Measurements from ENCODE around the gene MATCAP1. TPM values are rescaled to one million over a fixed set of nuclear protein-coding genes. Genes with fewer than 3 reads are reported as not detected.

The MATCAP1 gene
- total and polyA plus RNA-seq, 8 donors, result 4.8 to 55.6 (median 14.7) TPM

DNA sequence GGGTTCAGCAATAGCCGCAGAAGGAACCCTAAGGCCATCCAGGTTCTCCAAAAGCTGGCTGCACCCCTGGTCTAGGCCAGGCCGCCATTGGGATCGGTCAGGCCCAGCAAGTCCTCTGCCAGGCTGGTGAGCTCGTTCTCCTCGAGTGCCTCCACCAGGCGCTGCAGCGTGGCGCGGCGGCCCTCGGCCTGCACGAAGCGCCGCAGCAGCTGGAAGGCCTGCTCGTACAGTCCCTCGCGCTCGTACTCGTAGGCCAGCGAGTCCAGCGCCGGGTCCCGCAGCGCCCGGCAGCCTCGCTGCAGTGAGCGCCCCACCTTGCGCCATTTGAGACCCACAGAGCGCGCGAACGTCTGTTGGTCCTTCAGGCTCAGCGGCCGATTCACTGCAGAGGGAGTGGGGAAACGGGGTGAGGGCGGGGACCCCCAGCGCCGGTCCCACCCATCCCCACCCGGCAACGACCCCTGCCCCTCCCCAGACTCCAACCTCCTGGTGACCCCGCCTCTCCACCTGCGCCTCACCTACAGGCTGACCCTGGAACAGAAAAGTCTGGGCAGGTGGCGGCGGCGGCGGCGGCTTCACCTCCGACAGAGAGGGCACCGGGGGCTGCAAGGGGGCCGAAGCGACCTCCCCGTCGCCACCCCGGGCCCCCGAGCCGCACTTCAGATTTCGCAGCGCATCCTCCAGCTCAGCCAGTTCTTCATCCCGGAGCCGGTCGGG is 29.0 kb downstream of the MATCAP1 start:
- Histone ChIP-seq H3K9me3 (no peaks in the 10 kb centered on the region), H3K27ac (no peak overlapping the region), H3K36me3 (no peaks in the 10 kb centered on the region), H3K4me1 (peaks cover 0 to 12% (median 3%) of the 10 kb centered on the region in 3 donors), H3K27me3 (no peaks in the 10 kb centered on the region), H3K4me3 (peak overlapping the region in 2 of 4 donors; percentile 14 to 25)
- TF ChIP-seq, protein P1, sequence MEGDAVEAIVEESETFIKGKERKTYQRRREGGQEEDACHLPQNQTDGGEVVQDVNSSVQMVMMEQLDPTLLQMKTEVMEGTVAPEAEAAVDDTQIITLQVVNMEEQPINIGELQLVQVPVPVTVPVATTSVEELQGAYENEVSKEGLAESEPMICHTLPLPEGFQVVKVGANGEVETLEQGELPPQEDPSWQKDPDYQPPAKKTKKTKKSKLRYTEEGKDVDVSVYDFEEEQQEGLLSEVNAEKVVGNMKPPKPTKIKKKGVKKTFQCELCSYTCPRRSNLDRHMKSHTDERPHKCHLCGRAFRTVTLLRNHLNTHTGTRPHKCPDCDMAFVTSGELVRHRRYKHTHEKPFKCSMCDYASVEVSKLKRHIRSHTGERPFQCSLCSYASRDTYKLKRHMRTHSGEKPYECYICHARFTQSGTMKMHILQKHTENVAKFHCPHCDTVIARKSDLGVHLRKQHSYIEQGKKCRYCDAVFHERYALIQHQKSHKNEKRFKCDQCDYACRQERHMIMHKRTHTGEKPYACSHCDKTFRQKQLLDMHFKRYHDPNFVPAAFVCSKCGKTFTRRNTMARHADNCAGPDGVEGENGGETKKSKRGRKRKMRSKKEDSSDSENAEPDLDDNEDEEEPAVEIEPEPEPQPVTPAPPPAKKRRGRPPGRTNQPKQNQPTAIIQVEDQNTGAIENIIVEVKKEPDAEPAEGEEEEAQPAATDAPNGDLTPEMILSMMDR (IDR thresholded peaks at IDR 0.05), result no peak
- intact Hi-C loops (cut with DNase I), result loop anchor here in 2 of 3 donors (5.0 to 10.0 kb wide), 3 partner anchors 137 to 180 kb away; no protein-coding TSS in a partner anchor
- no peak for FAIRE-seq
- 38 to 42% methylated on average over 61 of the region's 61 CpGs for WGBS, 2 donors
- ATAC-seq, result no peak
- DNase-seq, result no peak

DNA sequence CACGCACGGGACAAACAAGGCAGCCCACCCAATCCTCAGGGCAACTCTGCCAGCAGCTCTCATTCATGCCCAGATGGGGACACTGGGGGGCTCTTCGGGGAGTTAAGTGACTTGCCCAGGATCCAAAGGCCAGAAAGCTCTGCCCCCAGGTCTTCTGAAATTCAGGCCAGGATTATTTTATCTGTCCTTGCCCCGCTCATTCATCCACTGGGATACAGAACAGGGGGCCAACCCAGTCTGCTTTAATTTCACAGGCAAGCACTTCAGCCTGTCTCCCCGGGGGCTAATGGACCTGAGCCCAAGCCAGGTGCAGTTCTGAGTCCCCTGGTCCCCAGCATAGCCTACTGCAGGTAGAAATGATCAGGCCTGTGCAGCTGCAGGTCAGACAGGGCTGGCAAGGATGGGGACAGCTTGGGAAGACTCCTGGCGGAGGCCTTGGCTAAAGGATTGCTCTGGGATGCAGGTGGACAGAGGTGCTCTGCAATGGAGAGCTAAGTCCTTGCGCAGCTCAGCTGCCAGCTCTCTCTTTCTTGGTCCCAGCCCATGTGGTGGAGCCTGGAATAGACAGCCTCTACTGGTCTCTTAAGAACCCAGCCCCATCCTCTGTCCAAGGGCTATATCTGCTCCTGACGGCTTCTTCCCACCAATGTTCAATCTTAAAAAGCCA is 32.2 kb downstream of the MATCAP1 start:
- peak overlapping the region in 2 of 4 donors; percentile 53 to 61 for H3K4me3 ChIP-seq
- TF ChIP-seq, protein P1 (IDR thresholded peaks at IDR 0.05), result no peak
- no peaks in the 10 kb centered on the region for H3K36me3 ChIP-seq
- no peaks in the 10 kb centered on the region for H3K27me3 ChIP-seq
- H3K27ac ChIP-seq, result peak overlapping the region in 1 of 4 donors; percentile 38
- H3K9me3 ChIP-seq, result no peaks in the 10 kb centered on the region
- DNase-seq (no peak), ATAC-seq (no peak), FAIRE-seq (no peak)
- intact Hi-C loops (cut with DNase I), result loop anchor here in 2 of 3 donors (5.0 to 10.0 kb wide), 2 partner anchors 174 to 177 kb away; no protein-coding TSS in a partner anchor
- WGBS, 2 donors, result 38 to 50% methylated on average over 8 of the region's 8 CpGs
- H3K4me1 ChIP-seq, result peaks cover 0 to 3% (median 0%) of the 10 kb centered on the region in 3 donors

DNA sequence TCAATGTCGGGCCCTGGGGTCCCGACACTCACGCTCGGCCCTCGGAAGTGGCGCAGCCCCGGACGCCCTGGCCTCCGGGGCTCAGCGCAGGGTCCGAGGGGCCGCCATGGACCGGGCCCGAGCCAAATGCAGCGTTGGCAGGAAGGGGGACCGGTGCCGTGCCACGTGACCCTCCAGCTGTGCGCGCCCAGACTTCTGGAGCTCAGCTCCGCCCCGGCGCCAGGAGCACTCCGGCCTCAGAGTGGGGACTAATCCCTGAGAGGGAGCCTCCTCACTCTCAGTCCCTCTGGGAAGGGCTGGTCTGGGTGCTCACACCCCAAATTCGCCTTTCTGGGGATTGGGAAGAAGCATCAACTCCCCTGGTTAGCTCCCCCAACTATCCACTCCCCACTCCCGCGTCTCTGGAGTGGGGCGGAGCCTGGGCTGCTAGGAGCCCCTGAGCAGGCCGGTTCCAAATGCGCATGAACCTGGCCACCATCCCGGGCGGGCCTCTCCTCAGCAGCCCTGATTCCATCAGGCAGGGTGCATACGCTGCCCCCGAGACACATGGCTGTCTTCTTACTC is 32.8 kb downstream of the MATCAP1 start, which contains the start of gene B3GNT9:
Gene B3GNT9, minus strand, starts transcription at position 166 of the 564 bp plus-strand sequence. CDS start 513 bp downstream, outside the sequence.
- WGBS, 2 donors, result 1% methylated on average over 34 of the region's 34 CpGs
- H3K9me3 ChIP-seq, result no peaks in the 10 kb centered on the region
- ATAC-seq, result peak; percentile 60 to 76 (median 72)
- DNase-seq, result peak in 5 of 6 donors; percentile 58 to 87 (median 72)
- intact Hi-C loops (cut with DNase I), result loop anchor here in 2 of 3 donors (5.0 to 10.0 kb wide), 2 partner anchors 174 to 176 kb away; no protein-coding TSS in a partner anchor
- H3K27me3 ChIP-seq, result no peaks in the 10 kb centered on the region
- TF ChIP-seq, protein P1 (IDR thresholded peaks at IDR 0.05), result no peak
- H3K27ac ChIP-seq, result peak within 1 kb of the TSS; percentile 2 to 48 (median 40)
- FAIRE-seq, result no peak
- H3K4me3 ChIP-seq, result peak within 1 kb of the TSS; percentile 37 to 61 (median 55)
- no peaks in the 10 kb centered on the region for H3K36me3 ChIP-seq
- peaks cover 0 to 3% (median 0%) of the 10 kb centered on the region in 3 donors for H3K4me1 ChIP-seq

DNA sequence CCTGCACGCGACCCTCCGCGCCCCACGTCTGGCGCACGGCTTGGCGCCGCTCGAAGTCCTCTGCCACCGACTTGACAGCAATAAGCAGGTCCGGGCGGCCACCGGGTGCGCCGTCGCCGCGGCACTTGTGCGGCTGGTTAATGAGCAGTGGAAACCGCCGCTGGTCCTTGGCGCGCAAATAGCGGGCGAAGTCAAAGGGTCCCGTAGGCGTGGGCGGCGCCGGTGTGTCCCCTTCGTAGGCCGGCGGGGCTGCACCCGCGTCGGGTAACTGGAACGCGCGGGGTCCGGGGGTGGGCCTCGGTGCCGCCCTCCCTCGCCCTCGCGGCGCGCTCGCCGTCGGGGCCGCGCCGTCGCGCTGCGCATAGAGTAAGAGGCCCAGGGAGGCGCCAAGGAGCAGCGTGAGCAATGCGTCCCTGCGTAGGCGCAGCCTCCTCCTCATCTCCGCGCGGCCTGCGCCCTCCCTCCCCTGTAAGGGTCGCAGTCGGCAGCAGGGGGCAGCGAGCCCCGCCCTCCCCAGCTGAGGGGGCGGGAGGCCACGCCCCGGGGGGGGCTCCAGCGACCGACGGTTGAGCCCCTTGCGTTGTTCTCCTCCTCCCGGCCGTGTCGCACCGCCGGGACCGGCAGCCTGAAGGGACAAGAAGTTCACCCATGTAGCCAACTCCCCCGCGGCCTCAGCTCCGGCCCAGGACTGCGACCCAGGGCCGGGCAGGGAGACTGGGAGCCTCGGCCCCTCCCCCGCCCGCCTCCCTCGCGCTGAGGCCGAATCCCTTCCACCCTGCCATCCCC is 33.5 kb downstream of the MATCAP1 start:
- peak overlapping the region; percentile 37 to 61 (median 55) for H3K4me3 ChIP-seq
- 6 to 8% methylated on average over 38 to 94 of the region's 94 CpGs for WGBS, 2 donors
- H3K36me3 ChIP-seq, result peaks cover 0 to 3% (median 0%) of the 10 kb centered on the region in 3 donors
- H3K4me1 ChIP-seq, result no peaks in the 10 kb centered on the region
- peak in 4 of 6 donors; percentile 36 to 78 (median 62) for DNase-seq
- TF ChIP-seq, protein P1 (IDR thresholded peaks at IDR 0.05), result no peak
- intact Hi-C loops (cut with DNase I), result loop anchor here in 2 of 3 donors (5.0 to 10.0 kb wide), 2 partner anchors 173 to 175 kb away; no protein-coding TSS in a partner anchor
- ATAC-seq, result peak; percentile 38 to 56 (median 53)
- FAIRE-seq, result no peak
- H3K27ac ChIP-seq, result peak overlapping the region; percentile 2 to 48 (median 40)
- H3K9me3 ChIP-seq, result no peaks in the 10 kb centered on the region
- no peaks in the 10 kb centered on the region for H3K27me3 ChIP-seq
